HG03565 (cell line): ENCODE results near the gene INSR.
"Not testable (repeated sequence)": the region's sequence is repeated elsewhere in the genome, so short reads cannot be mapped to it uniquely, and the experiment has no call there.

ENCODE experiments used
- ATAC-seq: cut with Tn5 transposase; IDR thresholded peaks from one replicate; pipeline ENCODE4 v1.9.1; 2021; ENCODE audit warnings: mild to moderate bottlenecking, moderate library complexity; ENCODE audit not compliant: unreplicated experiment

The INSR gene

DNA sequence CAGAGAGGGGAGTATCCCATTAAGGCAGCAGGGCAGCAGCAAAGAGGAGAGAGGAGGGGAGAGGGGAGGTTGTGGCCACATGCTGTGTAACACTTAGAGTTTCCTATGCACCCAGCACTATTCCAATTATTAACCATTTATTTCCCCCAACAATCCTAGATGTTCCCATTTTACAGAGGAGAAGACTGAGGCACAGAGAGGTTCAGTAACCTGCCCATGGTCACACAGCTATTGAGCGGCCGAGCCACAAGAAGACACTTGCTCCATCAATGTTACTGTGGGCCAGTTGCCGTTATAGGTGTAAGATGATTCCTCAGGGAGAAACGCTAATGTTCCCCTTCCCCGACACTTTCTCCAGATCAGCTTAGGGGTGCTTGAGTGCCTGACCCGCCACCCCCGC lies 69.2 kb downstream of the INSR start:
- no peak for ATAC-seq

DNA sequence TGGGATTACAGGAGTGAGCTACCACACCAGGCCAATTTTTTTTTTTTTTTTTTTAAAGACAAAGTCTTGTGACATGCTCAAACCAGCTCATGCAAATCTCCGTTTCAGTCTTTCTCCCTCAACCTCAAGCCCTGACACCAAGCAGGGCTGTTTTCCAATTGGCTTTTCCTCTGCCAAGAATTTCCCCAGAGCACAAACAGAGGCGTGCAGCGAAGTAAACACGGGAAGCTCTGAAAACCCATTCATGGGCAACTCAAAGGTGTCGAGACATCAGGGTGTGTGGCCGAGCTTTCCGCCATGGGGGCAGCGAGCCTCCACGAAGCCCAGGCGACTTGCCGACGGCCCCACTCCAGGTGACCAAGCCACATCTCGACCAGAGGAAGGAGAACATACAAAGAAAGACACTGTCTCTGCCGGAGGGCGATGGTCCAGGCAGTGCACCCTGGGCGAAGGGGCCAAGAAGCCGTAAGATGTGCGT lies 70.0 kb downstream of the INSR start:
- no peak for ATAC-seq

DNA sequence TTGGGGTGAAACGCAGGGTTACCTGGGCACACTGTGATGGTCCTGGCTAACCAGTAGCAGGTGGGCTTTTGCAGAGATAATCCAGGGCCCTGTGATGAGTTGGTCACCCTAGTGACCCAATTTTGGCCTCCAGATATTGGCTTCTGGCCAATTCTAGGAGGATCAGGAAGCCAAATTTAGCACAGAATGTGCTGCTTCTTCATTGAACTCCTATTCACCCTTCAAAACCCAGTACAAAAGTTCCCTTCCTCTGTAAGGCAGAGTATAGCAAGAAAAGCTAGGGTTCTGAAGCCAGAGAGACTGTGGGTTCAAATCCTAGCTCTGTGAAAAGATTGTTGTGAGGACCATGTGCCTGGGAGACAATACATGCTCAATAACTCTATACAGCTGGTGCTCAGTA lies 70.8 kb downstream of the INSR start:
- no peak for ATAC-seq

DNA sequence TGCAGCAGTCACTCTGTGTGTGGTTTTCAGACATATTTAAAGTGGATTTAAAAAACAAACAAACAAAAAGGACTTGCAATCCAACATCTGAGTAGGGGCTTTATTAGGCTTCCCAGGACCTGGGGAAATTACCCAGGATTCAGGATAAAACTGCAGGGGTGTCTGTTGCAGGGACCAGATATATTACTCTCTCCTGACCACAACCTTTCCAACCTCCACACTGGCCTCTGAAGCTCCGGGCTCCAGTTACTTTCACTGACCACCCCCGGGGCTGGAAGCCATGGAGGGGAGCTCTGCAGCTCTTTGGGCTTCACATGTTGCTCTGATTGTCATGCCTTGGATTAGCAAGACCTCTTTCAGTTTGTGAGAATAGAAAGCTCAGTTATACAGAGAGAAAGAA lies 75.2 kb downstream of the INSR start:
- no peak for ATAC-seq

DNA sequence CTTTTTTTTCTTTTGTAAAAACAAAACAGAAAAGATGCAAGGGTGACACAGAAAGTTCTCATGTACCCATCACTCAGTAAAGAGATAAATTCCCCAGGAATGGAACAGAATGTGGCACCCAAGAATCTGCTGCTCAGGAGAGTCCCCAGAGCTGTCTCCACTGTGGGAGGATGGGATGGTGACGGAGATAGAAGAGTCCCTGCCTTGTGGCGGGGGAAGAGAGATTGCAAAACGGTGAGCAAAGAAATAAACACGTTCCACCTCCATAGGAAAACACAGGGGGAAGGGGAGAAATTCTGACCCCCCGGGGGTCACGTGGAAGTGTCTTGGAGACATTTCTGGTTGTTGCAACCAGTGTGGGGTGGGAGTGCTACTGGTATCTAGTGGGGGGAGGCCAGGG lies 76.4 kb downstream of the INSR start:
- no peak for ATAC-seq

DNA sequence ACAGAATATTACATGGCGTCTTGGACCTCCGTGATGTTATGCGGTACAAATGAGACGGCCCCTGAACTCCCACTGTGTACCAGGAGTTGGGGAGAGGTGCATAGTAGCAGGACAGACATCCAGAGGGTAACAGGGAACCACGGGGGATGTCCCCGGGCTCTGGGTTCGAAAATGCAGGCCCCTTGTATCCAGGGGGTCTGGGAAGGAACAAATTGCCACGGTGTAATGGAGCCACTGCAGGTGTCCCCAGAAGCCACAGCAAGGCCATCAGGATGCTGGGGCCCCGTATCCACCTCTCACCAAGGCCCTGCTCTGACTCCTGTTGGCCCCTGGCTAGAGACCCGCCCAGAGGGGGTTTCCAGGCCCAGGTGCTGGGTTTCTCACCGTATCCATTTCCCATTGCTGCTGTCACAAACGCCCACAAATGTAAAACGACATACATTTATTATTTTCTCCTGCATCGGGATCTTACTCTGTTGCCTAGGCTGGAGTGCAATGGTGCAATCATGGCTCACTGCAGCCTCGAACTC lies 77.8 kb downstream of the INSR start:
- no peak for ATAC-seq

DNA sequence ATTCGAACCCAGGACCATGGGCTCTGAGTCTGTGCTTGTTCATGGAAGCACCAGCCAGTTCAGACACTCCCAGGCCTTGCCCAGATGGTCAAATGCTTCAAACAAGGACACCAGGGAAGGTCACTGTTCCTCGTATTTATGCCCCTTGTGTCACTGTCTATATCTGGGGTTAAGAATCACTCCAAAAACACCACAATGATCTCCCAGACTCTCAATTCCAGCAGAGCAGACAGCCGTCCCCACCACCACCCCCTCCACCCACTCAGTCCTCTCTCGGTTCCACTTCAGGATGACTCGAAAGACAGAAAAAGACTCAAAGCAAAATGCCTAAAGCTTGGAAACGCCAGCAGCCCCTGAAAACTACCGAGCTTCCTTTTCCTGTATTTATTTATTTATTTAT lies 79.0 kb downstream of the INSR start:
- no peak for ATAC-seq

DNA sequence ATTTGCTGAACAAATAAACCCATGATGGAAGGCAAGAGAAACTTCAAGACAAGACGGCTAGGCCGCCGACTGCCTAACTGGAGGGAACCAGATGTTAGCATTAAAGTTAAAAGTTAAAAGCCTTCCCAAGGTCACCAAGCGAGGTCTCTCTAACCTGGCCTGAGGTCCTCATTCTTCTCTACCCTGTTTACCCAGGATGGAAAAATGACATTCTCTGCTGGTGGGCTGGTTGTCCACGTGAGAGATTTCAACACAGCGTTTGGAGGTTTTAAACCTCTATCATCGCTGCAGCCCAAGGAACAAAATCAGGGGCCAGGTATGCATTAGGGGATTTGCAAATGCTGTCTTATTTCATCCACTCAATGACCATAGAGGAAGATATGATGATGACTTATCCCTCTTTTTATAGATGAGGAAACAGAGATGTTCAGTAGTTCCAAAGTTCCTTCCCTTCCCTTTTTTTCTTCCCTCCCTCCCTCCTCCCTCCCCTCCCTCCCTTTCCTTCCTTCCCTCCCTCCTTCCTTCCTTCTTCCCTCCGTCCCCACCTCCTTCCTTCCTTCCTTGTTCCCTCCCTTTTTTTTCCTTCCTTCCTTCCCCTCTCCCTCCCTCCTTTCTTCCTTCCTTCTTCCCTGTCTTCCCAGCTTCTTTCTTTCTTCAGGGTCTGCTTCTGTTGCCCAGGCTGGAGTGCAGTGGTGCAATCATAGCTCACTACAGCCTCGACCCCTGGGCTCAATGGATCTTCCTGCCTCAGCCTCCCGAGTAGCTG lies 79.7 kb downstream of the INSR start:
- no peak for ATAC-seq

DNA sequence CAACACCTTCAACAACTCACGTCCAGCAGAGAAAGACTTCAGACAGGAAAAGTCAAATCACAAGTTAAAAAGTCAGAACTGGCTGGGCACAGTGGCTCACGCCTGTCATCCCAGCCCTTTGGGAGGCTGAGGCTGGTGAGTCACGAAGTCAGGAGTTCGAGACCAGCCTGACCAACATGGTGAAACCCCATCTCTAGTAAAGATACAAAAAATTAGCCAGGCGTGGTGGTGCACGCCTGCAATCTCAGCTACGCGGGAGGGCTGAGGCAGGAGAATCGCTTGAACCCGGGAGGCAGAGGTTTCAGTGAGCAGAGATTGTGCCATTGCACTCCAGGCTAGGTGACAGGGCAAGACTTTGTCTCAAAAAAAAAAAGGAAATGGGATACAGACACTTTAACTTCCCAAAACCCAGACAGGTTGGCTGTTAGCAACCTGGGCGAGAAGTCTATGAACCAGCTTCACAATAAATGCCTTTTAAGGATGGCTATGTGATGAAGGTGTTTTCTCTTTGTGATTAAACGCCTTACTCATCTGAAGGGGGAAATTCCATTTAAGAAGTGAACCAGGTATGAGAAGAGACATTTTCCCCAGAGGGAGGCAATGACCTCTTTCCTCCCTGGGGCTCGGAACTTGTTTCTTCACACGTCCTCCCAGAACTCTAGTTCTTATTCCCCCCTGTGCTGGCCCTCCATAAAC lies 80.4 kb downstream of the INSR start:
- ATAC-seq, result no peak

DNA sequence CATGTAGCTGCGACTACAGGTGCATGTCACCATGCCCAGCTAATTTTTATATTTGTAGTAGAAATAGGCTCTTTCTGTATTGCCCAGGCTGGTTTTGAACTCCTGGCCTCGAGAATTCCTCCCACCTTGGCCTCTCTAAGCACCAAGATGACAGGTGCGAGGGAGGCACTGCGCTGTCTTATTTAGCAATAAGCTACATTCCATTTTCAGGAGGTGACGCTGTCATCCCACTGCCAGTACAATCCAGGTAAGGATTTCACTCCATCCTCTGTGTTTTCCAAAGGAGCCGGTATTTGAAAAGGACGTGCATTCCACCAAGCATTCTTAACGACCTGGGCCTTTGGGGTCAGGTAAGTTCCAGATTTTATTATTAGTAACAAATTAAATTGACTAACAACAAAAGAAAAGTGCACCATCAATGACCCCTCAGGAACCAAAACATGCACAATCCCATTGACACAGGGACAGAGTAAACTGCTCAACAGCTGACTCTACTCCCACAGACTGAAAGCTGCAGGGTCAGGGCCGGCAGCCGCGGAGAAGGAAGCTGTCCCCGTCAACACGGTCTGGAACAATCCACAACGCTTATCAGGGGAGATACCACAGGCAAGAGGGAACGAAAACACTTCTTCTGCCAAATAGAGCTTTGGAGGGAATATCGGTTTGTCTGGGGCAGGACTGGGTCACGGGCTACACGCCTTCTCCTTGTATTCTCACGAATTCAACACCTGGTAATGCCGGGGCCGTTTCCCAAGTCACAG lies 82.8 kb downstream of the INSR start:
- no peak for ATAC-seq

DNA sequence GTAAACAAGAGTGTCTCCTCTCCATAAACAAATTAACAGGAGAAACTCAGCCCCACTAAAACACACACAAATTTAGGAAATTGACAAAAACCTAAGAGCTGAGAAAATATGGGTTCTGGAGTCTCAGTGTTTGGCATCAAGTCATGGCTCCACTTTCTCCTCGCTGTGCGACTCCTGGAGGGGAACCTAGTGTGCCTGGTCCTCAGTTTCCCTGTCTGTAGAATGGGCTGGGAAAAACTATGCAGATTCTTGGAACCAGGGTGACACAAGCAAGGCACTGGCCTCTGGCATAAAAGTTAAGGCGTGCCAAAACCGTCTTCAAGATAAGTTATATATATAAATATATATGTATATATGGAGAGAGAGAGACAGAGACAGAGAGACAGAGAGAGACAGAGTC lies 83.9 kb downstream of the INSR start:
- no peak for ATAC-seq

DNA sequence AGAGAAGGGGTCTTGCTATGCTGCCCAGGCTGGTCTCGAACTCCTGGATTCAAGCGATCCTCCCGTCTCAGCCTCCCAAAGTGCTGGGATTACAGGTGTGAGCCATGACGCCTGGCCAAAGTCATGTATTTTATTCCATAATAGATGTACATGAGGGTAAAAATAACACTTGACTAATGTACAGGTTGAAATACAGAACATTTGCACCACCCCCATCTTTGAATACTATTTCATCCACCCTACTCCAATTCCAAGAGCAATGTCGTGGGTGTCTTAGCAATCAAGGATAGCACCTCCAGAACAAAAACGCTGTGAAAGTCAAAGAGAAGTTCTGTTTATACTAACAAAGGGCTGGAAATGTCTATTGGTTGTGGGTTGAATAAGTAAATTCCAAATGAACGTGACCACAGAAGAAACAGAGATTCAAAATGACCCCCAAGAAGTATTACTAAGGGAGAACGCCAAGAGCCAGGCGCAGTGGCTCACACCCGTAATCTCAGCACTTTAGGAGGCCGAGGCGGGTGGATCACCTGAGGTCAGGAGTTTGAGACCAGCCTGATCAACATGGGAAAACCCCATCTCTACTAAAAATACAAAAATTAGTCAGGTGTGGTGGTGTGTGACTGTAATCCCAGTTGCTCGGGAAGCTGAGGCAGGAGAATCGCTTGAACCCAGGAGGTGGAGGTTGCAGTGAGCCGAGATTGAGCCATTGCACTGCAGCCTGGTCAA lies 84.5 kb downstream of the INSR start:
- ATAC-seq, result not testable (repeated sequence)

DNA sequence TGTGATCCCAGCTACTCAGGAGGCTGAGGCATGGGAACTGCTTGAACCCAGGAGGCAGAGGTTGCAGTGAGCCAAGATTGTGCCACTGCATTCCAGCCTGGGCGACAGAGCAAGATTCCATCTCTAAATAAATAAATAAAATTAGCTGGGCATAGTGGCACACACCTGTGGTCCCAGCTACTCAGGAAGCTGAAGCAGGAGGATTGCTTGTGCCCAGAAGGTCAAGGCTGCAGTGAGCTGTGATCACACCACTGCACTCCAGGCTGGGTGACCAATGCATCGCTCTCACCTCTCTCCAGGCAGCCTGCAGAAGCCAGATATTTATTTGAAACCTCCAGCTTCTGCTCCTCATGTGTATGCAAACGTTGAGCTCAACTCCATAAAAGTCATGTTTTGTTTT lies 85.2 kb downstream of the INSR start:
- not testable (repeated sequence) for ATAC-seq

DNA sequence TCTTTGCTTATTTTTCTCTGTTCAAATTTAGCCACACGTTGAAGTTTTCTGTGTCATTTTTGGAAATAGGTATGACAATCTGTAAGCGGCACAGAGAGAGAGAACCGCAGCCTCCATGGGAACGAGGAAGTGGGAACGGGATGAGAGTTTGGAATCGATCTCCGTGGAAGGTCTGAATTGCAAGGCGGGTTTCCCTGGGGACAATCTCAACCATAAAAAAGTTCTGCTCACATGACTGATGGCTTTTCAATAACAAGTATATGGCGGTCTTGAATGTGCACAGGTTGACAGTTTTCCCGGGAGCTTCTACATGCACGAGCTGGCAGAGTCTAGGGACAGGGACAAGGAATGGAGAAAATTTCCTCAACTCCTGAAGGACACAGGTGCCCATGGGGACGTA lies 90.9 kb downstream of the INSR start:
- no peak for ATAC-seq

DNA sequence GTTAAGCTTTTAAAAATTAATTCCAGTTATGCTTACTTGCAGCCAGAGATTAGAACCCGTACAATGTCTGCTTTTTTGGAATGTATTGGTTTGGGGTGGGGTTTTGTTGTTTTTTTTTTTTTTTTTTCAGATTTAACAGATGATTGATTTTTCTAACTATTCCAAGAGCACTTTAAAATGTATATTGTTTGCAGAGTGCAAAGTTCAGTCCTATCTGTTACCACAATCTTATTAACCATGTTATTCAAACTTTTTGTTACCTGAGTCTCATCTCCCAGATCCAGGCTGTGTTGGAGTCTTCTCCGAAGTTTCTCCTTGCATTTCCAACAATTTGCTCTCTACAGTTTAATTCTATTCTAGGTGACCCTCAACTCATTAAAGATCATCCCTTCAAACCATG lies 91.3 kb downstream of the INSR start:
- no peak for ATAC-seq

DNA sequence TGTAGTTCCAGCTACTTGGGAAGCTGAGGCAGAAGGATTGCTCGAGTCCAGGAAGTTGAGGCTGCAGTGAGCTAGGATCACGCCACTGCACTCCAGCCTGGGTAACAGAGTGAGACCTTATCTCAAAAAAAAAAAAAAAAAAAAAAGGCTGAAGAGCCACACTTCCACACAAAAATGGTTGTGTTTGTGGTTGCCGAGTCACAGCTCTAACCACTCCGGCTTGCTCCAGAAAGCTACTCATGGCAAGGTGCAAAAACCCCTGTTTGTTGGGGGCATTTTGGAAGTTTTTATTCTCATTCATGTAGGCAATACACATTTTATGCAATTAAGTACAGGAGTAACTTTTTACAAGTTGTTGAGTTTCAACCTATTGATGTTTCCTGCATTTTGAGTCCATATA lies 93.5 kb downstream of the INSR start:
- no peak for ATAC-seq

DNA sequence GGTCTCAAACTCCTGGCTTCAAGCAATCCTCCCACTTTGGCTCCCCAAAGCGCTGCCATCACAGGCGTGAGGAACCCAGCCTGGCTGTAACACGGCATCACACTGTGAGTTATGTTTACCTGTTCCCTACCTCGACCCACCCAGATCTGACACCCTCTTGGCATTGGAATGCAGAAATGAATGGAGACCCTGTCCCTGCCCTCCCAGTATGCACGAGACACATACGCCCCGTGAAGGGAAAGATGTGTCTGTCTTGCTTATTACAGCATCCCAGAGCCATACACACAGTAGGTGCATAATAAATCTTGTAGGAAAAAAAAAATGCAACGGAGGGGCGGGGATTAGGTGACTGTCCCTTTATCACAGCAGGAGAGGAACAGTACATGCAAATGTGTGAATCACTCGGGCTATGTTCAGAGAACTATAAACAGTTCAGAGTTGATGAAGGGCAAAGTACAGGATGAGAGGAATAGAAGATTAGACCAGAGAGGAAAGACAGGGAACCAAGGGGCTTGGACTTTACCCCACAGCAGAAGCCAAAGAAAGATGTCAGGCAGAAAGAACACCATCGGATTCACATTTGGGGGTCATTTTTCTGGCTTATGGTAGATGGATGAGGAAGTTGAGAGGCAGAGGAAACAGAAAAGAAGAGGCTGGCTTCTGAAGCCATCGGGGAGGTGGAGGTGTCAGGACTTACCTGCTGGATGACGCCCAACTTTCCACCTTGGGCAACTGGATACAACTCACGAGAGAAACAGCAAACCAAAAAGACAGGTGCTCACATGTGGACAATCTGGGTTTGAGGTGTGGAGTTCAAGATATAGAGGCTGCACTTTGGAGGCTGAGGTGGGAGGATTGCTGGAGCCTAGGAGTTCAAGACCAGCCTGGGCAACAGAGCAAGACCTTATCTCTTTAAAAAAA lies 94.3 kb downstream of the INSR start:
- ATAC-seq, result no peak

DNA sequence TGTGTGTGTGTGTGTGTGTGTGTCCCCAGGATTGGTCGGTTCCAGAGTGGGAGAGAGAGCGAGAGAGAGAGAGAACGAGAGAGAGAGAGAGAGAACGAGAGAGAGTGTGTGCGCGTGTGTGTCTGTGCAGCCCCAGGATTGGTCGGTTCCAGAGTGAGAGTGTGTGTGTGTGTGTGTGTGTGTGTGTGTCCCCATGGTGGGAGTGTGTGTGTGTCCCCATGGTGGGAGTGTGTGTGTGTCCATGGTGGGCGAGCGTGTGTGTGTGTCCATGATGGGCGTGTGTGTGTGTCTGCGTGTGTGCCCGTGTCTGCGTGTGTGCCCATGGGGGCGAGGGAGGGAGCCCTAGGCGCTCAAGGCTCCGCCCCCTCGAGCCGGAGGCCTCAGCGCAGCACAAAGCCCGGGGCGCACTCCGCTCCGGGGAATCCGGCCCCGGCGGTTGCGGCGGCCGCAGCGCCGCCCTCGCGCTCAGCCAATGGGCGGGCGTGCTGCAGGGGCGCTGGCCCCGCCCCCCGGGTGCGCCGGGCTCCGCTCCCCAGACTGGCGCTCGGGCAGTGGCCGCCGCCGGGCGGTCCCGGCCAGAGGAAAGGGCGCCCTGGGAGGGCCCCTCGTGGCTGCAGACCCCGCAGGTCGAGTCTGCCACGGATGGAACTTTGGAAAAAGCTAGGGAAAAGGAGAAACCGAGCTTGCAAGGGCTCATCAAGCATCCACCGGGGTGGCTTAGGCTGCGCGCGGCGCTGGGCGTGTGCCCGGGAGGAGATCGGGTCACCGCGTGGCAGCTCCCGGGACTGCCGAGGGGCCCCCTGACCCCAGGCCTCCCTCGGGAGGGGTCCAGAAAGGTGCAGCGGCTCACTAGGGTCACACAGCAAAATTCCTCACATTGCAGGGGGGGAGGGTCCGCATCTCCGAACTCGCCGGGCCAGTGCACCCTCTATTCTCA lies 96.2 kb downstream of the INSR start:
- ATAC-seq, result peak; percentile 83
